MM.1S (cell line): Measurements from ENCODE around the gene IQSEC1.

Source experiments
- EZH2 ChIP-seq: fragments of 300-600 bp; sonication (generic); optimal IDR thresholded peaks from 2 replicates; pipeline ENCODE3; 2017; ENCODE audit warnings: low read depth, mild to moderate bottlenecking, antibody characterized with exemption, low read length, mixed read lengths
- TF ChIP-seq, protein P1 (sequence below): fragments of 300-600 bp; sonication (generic); IDR thresholded peaks from 2 replicates; pipeline ENCODE4 v1.5.1; 2016; ENCODE audit warnings: antibody characterized with exemption, low read length, mixed read lengths

- no peak for TF ChIP-seq EZH2
- TF ChIP-seq, protein P1, sequence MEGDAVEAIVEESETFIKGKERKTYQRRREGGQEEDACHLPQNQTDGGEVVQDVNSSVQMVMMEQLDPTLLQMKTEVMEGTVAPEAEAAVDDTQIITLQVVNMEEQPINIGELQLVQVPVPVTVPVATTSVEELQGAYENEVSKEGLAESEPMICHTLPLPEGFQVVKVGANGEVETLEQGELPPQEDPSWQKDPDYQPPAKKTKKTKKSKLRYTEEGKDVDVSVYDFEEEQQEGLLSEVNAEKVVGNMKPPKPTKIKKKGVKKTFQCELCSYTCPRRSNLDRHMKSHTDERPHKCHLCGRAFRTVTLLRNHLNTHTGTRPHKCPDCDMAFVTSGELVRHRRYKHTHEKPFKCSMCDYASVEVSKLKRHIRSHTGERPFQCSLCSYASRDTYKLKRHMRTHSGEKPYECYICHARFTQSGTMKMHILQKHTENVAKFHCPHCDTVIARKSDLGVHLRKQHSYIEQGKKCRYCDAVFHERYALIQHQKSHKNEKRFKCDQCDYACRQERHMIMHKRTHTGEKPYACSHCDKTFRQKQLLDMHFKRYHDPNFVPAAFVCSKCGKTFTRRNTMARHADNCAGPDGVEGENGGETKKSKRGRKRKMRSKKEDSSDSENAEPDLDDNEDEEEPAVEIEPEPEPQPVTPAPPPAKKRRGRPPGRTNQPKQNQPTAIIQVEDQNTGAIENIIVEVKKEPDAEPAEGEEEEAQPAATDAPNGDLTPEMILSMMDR: no peak
Measured at GRCh38 chr3:12991861-12992281, 81.4 kb downstream of the IQSEC1 start.
